ENCODE data around the gene BCR. TPM values are rescaled to one million over a fixed set of nuclear protein-coding genes. Genes with fewer than 3 reads are reported as not detected.

The BCR gene
- polyA plus RNA-seq, 6 donors from 2014 or later, result 2.6 to 12.1 (median 4.0) TPM; not detected in 1

GRCh38 chr22:23220485-23221350 lies 40.4 kb downstream of the BCR start:
- peak overlapping the region; percentile 76 to 96 (median 92) for H3K4me3 Mint-ChIP-seq

GRCh38 chr22:23221351-23221804 lies 41.1 kb downstream of the BCR start:
- Mint-ChIP-seq H3K4me3 (peak overlapping the region in 5 of 8 donors; percentile 15 to 96 (median 93)), H3K4me1 (peaks cover 74 to 95% (median 88%) of the 10 kb centered on the region in 3 donors), H3K36me3 (no peaks in the 10 kb centered on the region), H3K27ac (peak overlapping the region in 4 of 6 donors; percentile 87 to 98 (median 96)), H3K27me3 (no peaks in the 10 kb centered on the region), H3K9me3 (no peaks in the 10 kb centered on the region)
- DNase-seq (no peak), ATAC-seq (ENCODE audit: low read depth in 2 of 2) (no peak)

More at GRCh38 chr22:23220485-23221350, 40.4 kb downstream of the BCR start:
- Mint-ChIP-seq H3K4me1 (peaks cover 76 to 95% (median 88%) of the 10 kb centered on the region in 3 donors), H3K27me3 (no peaks in the 10 kb centered on the region), H3K9me3 (no peaks in the 10 kb centered on the region), H3K27ac (peak overlapping the region; percentile 60 to 98 (median 95)), H3K36me3 (no peaks in the 10 kb centered on the region)
- DNase-seq, result peak; percentile 71
- peak; percentile 78 to 80 for ATAC-seq (ENCODE audit: low read depth in 2 of 2)

- Mint-ChIP-seq H3K4me3 (peak overlapping the region in 1 of 8 donors; percentile 34), H3K36me3 (peaks cover 0 to 4% of the 10 kb centered on the region in 2 donors), H3K27ac (peak overlapping the region in 4 of 6 donors; percentile 37 to 96 (median 64)), H3K9me3 (peaks cover 0 to 2% (median 0%) of the 10 kb centered on the region in 7 donors), H3K27me3 (no peaks in the 10 kb centered on the region), H3K4me1 (peaks cover 68 to 94% (median 86%) of the 10 kb centered on the region in 3 donors)
- ATAC-seq (ENCODE audit: low read depth in 2 of 2) (no peak), DNase-seq (no peak)
These were observed 41.9 kb downstream of the BCR start for GRCh38 chr22:23222033-23222792.

- Mint-ChIP-seq H3K27ac (peak overlapping the region in 2 of 6 donors; percentile 44 to 57), H3K4me1 (peaks cover 63 to 91% (median 81%) of the 10 kb centered on the region in 3 donors), H3K27me3 (no peaks in the 10 kb centered on the region), H3K4me3 (peak overlapping the region in 1 of 8 donors; percentile 34), H3K9me3 (peaks cover 0 to 10% (median 7%) of the 10 kb centered on the region in 7 donors), H3K36me3 (peaks cover 0 to 11% of the 10 kb centered on the region in 2 donors)
- DNase-seq, result no peak
- no peak for ATAC-seq (ENCODE audit: low read depth in 2 of 2)
These were observed 42.7 kb downstream of the BCR start for GRCh38 chr22:23222793-23223568.

- Mint-ChIP-seq H3K27ac (peak overlapping the region in 4 of 6 donors; percentile 18 to 85 (median 55)), H3K27me3 (no peaks in the 10 kb centered on the region), H3K4me1 (peaks cover 55 to 83% (median 73%) of the 10 kb centered on the region in 3 donors), H3K9me3 (peaks cover under 1 to 17% (median 11%) of the 10 kb centered on the region in 7 donors), H3K4me3 (peak overlapping the region in 1 of 8 donors; percentile 28), H3K36me3 (peaks cover 5 to 18% of the 10 kb centered on the region in 2 donors)
- ATAC-seq (ENCODE audit: low read depth in 2 of 2), result no peak
- no peak for DNase-seq
These were observed 43.4 kb downstream of the BCR start for GRCh38 chr22:23223569-23224317.

- peak overlapping the region in 2 of 8 donors; percentile 5 to 33 for H3K4me3 Mint-ChIP-seq
- DNase-seq (no peak), ATAC-seq (ENCODE audit: low read depth in 2 of 2) (no peak)
- no peaks in the 10 kb centered on the region for H3K27me3 Mint-ChIP-seq
- H3K36me3 Mint-ChIP-seq, result peaks cover 16 to 29% of the 10 kb centered on the region in 2 donors
- H3K9me3 Mint-ChIP-seq, result peaks cover 5 to 28% (median 22%) of the 10 kb centered on the region in 7 donors
- no peak overlapping the region for H3K27ac Mint-ChIP-seq
- H3K4me1 Mint-ChIP-seq, result peaks cover 44 to 72% (median 62%) of the 10 kb centered on the region in 3 donors
These were observed 44.5 kb downstream of the BCR start for GRCh38 chr22:23224846-23225245.

- Mint-ChIP-seq H3K27ac (no peak overlapping the region), H3K4me1 (peaks cover 40 to 68% (median 57%) of the 10 kb centered on the region in 3 donors), H3K4me3 (no peak overlapping the region), H3K27me3 (no peaks in the 10 kb centered on the region), H3K9me3 (peaks cover 5 to 33% (median 22%) of the 10 kb centered on the region in 7 donors), H3K36me3 (peaks cover 21 to 32% of the 10 kb centered on the region in 2 donors)
- DNase-seq (no peak), ATAC-seq (ENCODE audit: low read depth in 2 of 2) (no peak)
These were observed 45.0 kb downstream of the BCR start for GRCh38 chr22:23225337-23225723.

GRCh38 chr22:23225724-23226496 lies 45.6 kb downstream of the BCR start:
- H3K4me1 Mint-ChIP-seq, result peaks cover 34 to 62% (median 51%) of the 10 kb centered on the region in 3 donors
- H3K36me3 Mint-ChIP-seq, result peaks cover 22 to 32% of the 10 kb centered on the region in 2 donors
- H3K27ac Mint-ChIP-seq, result peak overlapping the region in 3 of 6 donors; percentile 34 to 57 (median 49)
- H3K4me3 Mint-ChIP-seq, result peak overlapping the region in 3 of 8 donors; percentile 4 to 50 (median 47)
- no peak for ATAC-seq (ENCODE audit: low read depth in 2 of 2)
- no peaks in the 10 kb centered on the region for H3K27me3 Mint-ChIP-seq
- no peak for DNase-seq
- peaks cover 5 to 33% (median 22%) of the 10 kb centered on the region in 7 donors for H3K9me3 Mint-ChIP-seq

GRCh38 chr22:23226497-23226850 lies 46.2 kb downstream of the BCR start:
- Mint-ChIP-seq H3K27ac (peak overlapping the region in 3 of 6 donors; percentile 34 to 57 (median 49)), H3K4me1 (peaks cover 30 to 56% (median 46%) of the 10 kb centered on the region in 3 donors), H3K4me3 (peak overlapping the region in 1 of 8 donors; percentile 47), H3K36me3 (peaks cover 22 to 32% of the 10 kb centered on the region in 2 donors), H3K27me3 (no peaks in the 10 kb centered on the region), H3K9me3 (peaks cover 5 to 33% (median 22%) of the 10 kb centered on the region in 7 donors)
- no peak for DNase-seq
- no peak for ATAC-seq (ENCODE audit: low read depth in 2 of 2)

GRCh38 chr22:23227380-23227779 lies 47.1 kb downstream of the BCR start:
- H3K4me3 Mint-ChIP-seq, result no peak overlapping the region
- peaks cover 22 to 32% of the 10 kb centered on the region in 2 donors for H3K36me3 Mint-ChIP-seq
- no peak for DNase-seq
- H3K9me3 Mint-ChIP-seq, result peaks cover 5 to 33% (median 22%) of the 10 kb centered on the region in 7 donors
- no peak for ATAC-seq (ENCODE audit: low read depth in 2 of 2)
- peaks cover 31 to 48% (median 37%) of the 10 kb centered on the region in 3 donors for H3K4me1 Mint-ChIP-seq
- H3K27ac Mint-ChIP-seq, result peak overlapping the region in 1 of 6 donors; percentile 31
- no peaks in the 10 kb centered on the region for H3K27me3 Mint-ChIP-seq

GRCh38 chr22:23228503-23228902 lies 48.2 kb downstream of the BCR start:
- DNase-seq, result no peak
- Mint-ChIP-seq H3K27me3 (no peaks in the 10 kb centered on the region), H3K4me1 (peaks cover 33 to 52% (median 44%) of the 10 kb centered on the region in 3 donors), H3K4me3 (no peak overlapping the region), H3K9me3 (peaks cover 5 to 33% (median 22%) of the 10 kb centered on the region in 7 donors), H3K36me3 (peaks cover 22 to 32% of the 10 kb centered on the region in 2 donors), H3K27ac (no peak overlapping the region)
- no peak for ATAC-seq (ENCODE audit: low read depth in 2 of 2)
